ENCODE data around the gene FRMD8. TPM values are rescaled to one million over a fixed set of nuclear protein-coding genes. Genes with fewer than 3 reads are reported as not detected.

FRMD8 gene
- total RNA-seq, 8 experiments from 2014 or later = 3.1 to 28.2 (median 11.0) TPM

GRCh38 chr11:65420506-65420905, 34.1 kb downstream of the FRMD8 start:
- Histone ChIP-seq H3K4me3 (peak overlapping the region in 2 of 5 donors; percentile 60 to 62), H3K4me1 (replicated peaks in 1 of 2) (peaks cover 45 to 59% of the 10 kb centered on the region in 2 donors)

GRCh38 chr11:65420979-65421793, 34.7 kb downstream of the FRMD8 start:
- WGBS, 10 experiments = 0 to 55% (median 16%) methylated on average over 1 to 6 of the region's 15 CpGs; no CpG with 5 or more reads in 5 of the 10 experiments
- in situ Hi-C loops (cut with MboI; ENCODE audit: low pct_unique_long_range_greater_than_20kb in 2 of 9, low sequenced_read_pairs in 9 of 9, unreplicated experiment in 9 of 9) = loop anchor here in 8 of 9 experiments (5.0 to 25.0 kb wide), 3 partner anchors 84 to 91 kb away; no protein-coding TSS in a partner anchor

More at GRCh38 chr11:65420506-65420905, 34.1 kb downstream of the FRMD8 start:
- 20 to 100% (median 100%) methylated on average over 1 to 2 of the region's 2 CpGs; no CpG with 5 or more reads in 5 of the 10 experiments for WGBS, 10 experiments
- in situ Hi-C loops (cut with MboI; ENCODE audit: low pct_unique_long_range_greater_than_20kb in 2 of 9, low sequenced_read_pairs in 9 of 9, unreplicated experiment in 9 of 9) = loop anchor here in 8 of 9 experiments (5.0 to 25.0 kb wide), 3 partner anchors 84 to 92 kb away; no protein-coding TSS in a partner anchor
- ATAC-seq (replicated peaks in 6 of 8) = no peak
- peak overlapping the region; percentile 97 to 98 for H3K27ac ChIP-seq

GRCh38 chr11:65421794-65422632, 35.6 kb downstream of the FRMD8 start:
- WGBS, 10 experiments = 0 to 10% (median 0%) methylated on average over 1 to 4 of the region's 68 CpGs; no CpG with 5 or more reads in 2 of the 10 experiments
- H3K27ac ChIP-seq = peak overlapping the region; percentile 97 to 98
- peak; percentile 0 to 58 (median 32) for ATAC-seq (replicated peaks in 6 of 8)
- peak overlapping the region; percentile 44 to 62 (median 50) for H3K4me3 ChIP-seq
- peaks cover 46 to 47% of the 10 kb centered on the region in 2 donors for H3K4me1 ChIP-seq (replicated peaks in 1 of 2)
- in situ Hi-C loops (cut with MboI; ENCODE audit: low pct_unique_long_range_greater_than_20kb in 2 of 9, low sequenced_read_pairs in 9 of 9, unreplicated experiment in 9 of 9) = loop anchor here in 8 of 9 experiments (5.0 to 25.0 kb wide), 3 partner anchors 83 to 90 kb away; no protein-coding TSS in a partner anchor

More at GRCh38 chr11:65420979-65421793, 34.7 kb downstream of the FRMD8 start:
- H3K27ac ChIP-seq = peak overlapping the region; percentile 97 to 98
- peak overlapping the region; percentile 44 to 62 (median 50) for H3K4me3 ChIP-seq
- ATAC-seq (replicated peaks in 6 of 8) = peak; percentile 5 to 52 (median 30)
- H3K4me1 ChIP-seq (replicated peaks in 1 of 2) = peaks cover 45 to 52% of the 10 kb centered on the region in 2 donors

- 0 to 30% (median 3%) methylated on average over 2 to 15 of the region's 40 CpGs; no CpG with 5 or more reads in 2 of the 10 experiments for WGBS, 10 experiments
- ATAC-seq (replicated peaks in 6 of 8) = peak; percentile 1 to 52 (median 36)
- Histone ChIP-seq H3K4me1 (replicated peaks in 1 of 2) (peaks cover 44 to 52% of the 10 kb centered on the region in 2 donors), H3K27ac (peak within 1 kb of the TSS; percentile 97 to 98), H3K4me3 (peak within 1 kb of the TSS; percentile 44 to 62 (median 50))
- in situ Hi-C loops (cut with MboI; ENCODE audit: low pct_unique_long_range_greater_than_20kb in 2 of 9, low sequenced_read_pairs in 9 of 9, unreplicated experiment in 9 of 9) = loop anchor here in 8 of 9 experiments (5.0 to 25.0 kb wide), 3 partner anchors 82 to 89 kb away; no protein-coding TSS in a partner anchor
Observed at GRCh38 chr11:65422633-65423515, 36.4 kb downstream of the FRMD8 start, which contains the start of gene NEAT1. Gene NEAT1 (plus strand): TSS chr11:65422798.

GRCh38 chr11:65423516-65424204, 37.2 kb downstream of the FRMD8 start:
- in situ Hi-C loops (cut with MboI; ENCODE audit: low pct_unique_long_range_greater_than_20kb in 2 of 9, low sequenced_read_pairs in 9 of 9, unreplicated experiment in 9 of 9) = loop anchor here in 8 of 9 experiments (5.0 to 25.0 kb wide), 3 partner anchors 81 to 89 kb away; no protein-coding TSS in a partner anchor
- H3K27ac ChIP-seq = peak overlapping the region; percentile 97 to 98
- H3K4me1 ChIP-seq (replicated peaks in 1 of 2) = peaks cover 44 to 54% of the 10 kb centered on the region in 2 donors
- 0 to 56% (median 0%) methylated on average over 1 to 11 of the region's 19 CpGs; no CpG with 5 or more reads in 5 of the 10 experiments for WGBS, 10 experiments
- H3K4me3 ChIP-seq = peak overlapping the region; percentile 44 to 62 (median 50)
- no peak for ATAC-seq (replicated peaks in 6 of 8)

- peak overlapping the region; percentile 44 to 62 (median 50) for H3K4me3 ChIP-seq
- 0 to 40% (median 19%) methylated on average over 1 to 13 of the region's 18 CpGs for WGBS, 10 experiments
- H3K4me1 ChIP-seq (replicated peaks in 1 of 2) = peaks cover 42 to 48% of the 10 kb centered on the region in 2 donors
- peak overlapping the region in 1 of 2 donors; percentile 97 for H3K27ac ChIP-seq
- no peak for ATAC-seq (replicated peaks in 6 of 8)
- in situ Hi-C loops (cut with MboI; ENCODE audit: low pct_unique_long_range_greater_than_20kb in 2 of 9, low sequenced_read_pairs in 9 of 9, unreplicated experiment in 9 of 9) = loop anchor here in 8 of 9 experiments (5.0 to 25.0 kb wide), 3 partner anchors 80 to 88 kb away; no protein-coding TSS in a partner anchor
Observed at GRCh38 chr11:65424205-65425104, 38.0 kb downstream of the FRMD8 start.

GRCh38 chr11:65425105-65425970, 38.9 kb downstream of the FRMD8 start:
- Histone ChIP-seq H3K27ac (no peak overlapping the region), H3K4me1 (replicated peaks in 1 of 2) (peaks cover 39 to 46% of the 10 kb centered on the region in 2 donors), H3K4me3 (peak overlapping the region; percentile 44 to 62 (median 50))
- WGBS, 10 experiments = 0 to 66% (median 17%) methylated on average over 3 to 8 of the region's 9 CpGs
- no peak for ATAC-seq (replicated peaks in 6 of 8)
- in situ Hi-C loops (cut with MboI; ENCODE audit: low pct_unique_long_range_greater_than_20kb in 2 of 9, low sequenced_read_pairs in 9 of 9, unreplicated experiment in 9 of 9) = loop anchor here in 4 of 9 experiments (10.0 kb wide), 1 partner anchor 79 kb away; no protein-coding TSS in a partner anchor

- H3K27ac ChIP-seq = no peak overlapping the region
Observed at GRCh38 chr11:65425971-65426838, 39.8 kb downstream of the FRMD8 start.

More at GRCh38 chr11:65425971-65426838, 39.8 kb downstream of the FRMD8 start:
- Histone ChIP-seq H3K4me3 (peak overlapping the region; percentile 44 to 62 (median 50)), H3K4me1 (replicated peaks in 1 of 2) (peaks cover 31 to 37% of the 10 kb centered on the region in 2 donors)
- WGBS, 10 experiments = 0 to 84% (median 43%) methylated on average over 1 to 8 of the region's 9 CpGs
- peak in 2 of 8 experiments; percentile 0 for ATAC-seq (replicated peaks in 6 of 8)
- in situ Hi-C loops (cut with MboI; ENCODE audit: low pct_unique_long_range_greater_than_20kb in 2 of 9, low sequenced_read_pairs in 9 of 9, unreplicated experiment in 9 of 9) = loop anchor here in 4 of 9 experiments (10.0 kb wide), 1 partner anchor 79 kb away; no protein-coding TSS in a partner anchor
